GM12874 (cell line): Measurements from ENCODE around the gene ATP8A1.

Experiments
- TF ChIP-seq, protein P1 (sequence below): IDR thresholded peaks from 2 replicates; pipeline ENCODE4 v1.5.1; 2011; ENCODE audit warnings: low read depth, mild to moderate bottlenecking, control low read depth, low read length, moderate library complexity; ENCODE audit not compliant: insufficient read depth

The ATP8A1 gene

DNA sequence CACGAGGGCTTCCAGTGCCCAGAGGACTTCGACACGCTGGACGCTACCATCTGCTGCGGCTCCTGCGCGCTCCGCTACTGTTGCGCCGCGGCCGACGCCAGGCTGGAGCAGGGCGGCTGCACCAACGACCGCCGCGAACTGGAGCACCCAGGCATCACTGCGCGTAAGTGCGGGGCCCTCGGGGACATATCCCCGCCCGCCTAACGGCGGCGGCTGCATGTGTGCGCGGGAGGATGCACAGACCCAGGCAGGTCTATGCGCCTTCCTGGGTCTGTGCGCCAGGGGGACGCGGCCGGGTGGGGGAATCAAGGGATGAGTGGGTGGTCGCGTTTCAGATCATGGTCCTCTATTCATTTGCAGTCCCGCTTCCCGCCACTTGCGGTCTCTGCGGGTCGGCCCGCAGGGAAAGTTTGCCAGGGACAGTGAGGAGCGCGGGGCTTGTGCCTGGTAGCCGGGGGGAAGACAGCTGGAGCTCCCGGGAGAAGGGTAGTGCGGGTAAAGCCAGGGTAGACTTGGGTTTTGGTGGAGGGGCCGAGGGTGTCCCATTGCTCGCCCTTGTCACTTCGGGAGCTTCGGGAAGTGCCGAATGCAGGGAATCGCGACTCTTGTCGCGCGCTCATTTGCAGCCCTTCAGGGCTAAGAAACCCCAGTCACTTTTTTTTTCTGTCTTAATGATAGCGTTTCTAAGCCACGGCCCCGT is 258.6 kb downstream of the ATP8A1 start:
- TF ChIP-seq, protein P1, sequence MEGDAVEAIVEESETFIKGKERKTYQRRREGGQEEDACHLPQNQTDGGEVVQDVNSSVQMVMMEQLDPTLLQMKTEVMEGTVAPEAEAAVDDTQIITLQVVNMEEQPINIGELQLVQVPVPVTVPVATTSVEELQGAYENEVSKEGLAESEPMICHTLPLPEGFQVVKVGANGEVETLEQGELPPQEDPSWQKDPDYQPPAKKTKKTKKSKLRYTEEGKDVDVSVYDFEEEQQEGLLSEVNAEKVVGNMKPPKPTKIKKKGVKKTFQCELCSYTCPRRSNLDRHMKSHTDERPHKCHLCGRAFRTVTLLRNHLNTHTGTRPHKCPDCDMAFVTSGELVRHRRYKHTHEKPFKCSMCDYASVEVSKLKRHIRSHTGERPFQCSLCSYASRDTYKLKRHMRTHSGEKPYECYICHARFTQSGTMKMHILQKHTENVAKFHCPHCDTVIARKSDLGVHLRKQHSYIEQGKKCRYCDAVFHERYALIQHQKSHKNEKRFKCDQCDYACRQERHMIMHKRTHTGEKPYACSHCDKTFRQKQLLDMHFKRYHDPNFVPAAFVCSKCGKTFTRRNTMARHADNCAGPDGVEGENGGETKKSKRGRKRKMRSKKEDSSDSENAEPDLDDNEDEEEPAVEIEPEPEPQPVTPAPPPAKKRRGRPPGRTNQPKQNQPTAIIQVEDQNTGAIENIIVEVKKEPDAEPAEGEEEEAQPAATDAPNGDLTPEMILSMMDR: no peak

DNA sequence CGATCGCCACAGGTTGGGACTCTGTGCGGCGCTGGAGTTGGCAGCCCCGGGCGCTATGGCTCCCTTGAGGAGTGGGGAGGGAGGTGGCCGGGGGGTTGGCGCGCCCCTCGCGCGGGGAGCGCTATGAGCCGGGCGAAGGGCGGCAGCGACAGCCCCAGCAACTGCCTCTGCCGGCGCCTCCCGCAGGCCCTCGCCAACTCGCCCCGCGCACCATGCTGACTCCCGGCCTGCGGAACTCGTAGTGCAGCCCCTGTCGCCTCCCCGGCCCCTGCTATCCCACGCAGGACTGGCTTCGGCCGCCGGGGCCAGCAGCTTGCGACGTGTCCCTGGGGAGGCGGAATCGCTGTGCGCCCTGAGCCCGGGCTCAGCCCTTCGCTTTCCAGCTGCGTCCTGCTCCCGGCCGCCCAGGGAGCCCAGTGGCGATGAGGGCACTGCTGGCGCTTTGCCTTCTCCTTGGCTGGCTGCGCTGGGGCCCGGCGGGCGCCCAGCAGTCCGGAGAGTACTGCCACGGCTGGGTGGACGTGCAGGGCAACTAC is 259.2 kb downstream of the ATP8A1 start:
- TF ChIP-seq, protein P1: no peak

DNA sequence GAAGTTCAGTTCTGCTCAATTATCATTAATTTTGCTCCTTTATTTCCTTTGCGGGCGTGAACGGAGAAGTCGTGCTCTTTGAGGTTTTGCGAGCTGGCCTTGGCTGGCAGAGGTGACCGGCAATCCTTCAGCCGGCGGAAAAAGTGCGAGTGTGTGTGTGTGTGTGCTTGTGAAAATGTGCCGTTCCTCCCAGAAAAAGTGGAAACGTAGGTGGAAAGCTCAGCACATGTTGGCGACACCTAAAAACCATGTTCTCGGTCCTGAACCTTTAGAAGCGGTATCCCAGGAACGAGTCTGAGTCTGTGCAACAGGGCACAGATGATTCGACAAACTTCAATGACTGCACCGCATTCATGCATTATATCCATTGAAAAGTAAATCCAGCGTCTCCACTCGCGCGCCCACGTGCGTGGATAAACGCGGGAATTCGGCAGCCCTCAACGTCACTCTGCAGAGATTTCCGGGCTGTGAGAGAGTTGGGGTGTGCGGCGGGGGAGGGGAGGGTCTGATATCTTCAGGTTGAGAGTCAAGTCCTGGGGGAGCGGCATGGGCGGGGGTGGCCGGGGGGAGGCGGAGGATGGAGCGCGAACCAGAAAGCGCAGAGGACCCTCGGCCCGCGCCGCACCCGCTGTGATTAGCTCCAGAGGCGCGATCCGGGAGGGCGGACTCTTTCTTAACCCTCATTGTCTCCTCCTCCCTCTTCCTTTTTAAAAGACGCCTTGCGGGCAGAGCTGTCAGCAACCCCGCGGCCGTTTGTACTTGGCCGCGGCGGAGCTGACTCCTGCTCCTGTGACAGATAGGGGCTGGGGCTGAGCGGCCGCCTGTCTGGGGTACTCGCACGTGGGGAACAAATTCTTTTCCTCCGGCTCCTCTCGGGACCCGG is 259.9 kb downstream of the ATP8A1 start, which contains the start of gene SHISA3:
Gene SHISA3 (plus strand): TSS at position 737 of the 883 bp plus-strand sequence. CDS start 569 bp downstream, outside the sequence.
- TF ChIP-seq, protein P1: no peak

DNA sequence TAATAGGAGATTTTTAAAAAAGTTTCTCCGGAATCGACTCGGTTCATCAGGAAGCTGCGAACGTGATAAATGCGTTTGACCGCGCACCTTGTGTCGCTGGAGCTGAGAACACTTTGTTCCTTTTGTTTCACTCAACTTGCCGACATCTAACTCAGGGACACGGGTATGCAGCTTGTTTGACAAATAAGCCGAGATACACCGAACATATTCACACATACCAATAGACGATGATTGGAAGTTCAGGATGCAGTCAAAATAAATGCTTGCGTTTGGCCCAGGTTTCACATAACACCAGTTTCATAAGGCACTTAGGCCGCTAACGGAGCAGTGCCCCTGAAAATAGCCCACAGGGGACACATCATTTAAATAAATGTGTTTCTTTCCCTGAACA is 260.5 kb downstream of the ATP8A1 start:
- TF ChIP-seq, protein P1: no peak

DNA sequence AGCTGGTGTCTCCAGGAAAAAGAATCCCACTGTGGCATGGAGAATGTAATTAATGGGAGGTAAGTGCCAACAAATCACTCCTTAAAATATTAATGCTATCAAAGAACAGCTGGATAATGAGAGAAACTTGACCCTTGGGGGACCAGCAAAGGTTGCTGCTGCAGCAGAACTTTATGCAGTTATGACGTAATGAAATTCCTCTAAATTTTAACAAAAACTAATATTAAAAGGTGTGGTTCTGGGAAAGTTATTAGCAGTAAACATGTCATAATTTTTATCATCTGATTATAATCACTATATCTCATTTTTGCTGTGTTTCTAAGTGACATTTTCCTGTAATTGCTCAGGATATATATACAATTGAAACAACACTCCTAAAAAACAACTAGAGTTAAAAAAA is 261.3 kb downstream of the ATP8A1 start:
- TF ChIP-seq, protein P1: no peak

DNA sequence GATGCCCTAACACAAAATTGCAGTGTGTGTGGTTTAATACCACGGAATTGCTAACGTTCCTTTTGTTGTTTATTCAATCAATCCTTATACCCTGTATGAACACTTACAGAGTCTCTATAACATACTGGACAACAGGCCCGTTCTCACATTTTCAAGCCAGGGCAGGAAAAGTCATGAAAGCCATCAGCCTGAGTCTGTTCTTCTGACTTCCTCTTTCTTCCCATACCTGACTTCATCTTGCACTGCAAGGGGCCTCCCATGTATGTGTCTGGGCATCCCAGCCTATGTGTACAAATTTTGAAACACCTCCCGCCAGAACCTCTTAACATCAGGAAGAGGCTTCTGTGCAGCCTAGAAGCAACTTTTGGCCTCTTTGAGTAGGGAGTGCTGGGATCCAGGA is 264.5 kb downstream of the ATP8A1 start:
- TF ChIP-seq, protein P1: no peak

DNA sequence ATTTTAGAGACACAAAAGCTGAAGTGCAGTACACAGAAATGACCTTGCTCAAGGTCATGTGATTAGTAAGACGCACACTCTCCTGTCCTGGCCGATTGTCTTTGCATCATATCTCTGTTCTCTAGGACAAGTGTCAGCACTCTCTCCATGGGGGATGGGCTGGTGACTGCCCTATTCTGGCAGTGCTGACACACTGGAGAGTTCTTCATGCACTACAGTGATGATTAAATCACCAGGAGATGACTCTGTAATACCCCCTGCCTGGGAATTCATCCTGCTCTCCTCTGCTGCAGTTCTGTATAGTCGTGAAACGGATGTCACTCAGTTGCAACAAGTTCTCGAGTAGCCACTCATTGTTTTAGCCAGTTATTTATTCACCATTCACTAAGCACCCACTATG is 264.9 kb downstream of the ATP8A1 start:
- TF ChIP-seq, protein P1: no peak
